GM19043 (cell line): ENCODE measurements around the gene CCR4.
"Not testable (repeated sequence)": the region's sequence is repeated elsewhere in the genome, so short reads cannot be mapped to it uniquely, and the experiment has no call there.

Experiments
- ATAC-seq: cut with Tn5 transposase; IDR thresholded peaks from one replicate; pipeline ENCODE4 v1.9.1; 2021; ENCODE audit warnings: low read depth; ENCODE audit not compliant: unreplicated experiment

The CCR4 gene

GRCh38 chr3:32977861-32978260, 26.4 kb downstream of the CCR4 start:
- no peak for ATAC-seq

- no peak for ATAC-seq
These were observed 26.9 kb downstream of the CCR4 start for GRCh38 chr3:32978331-32978730.

- no peak for ATAC-seq
These were observed 31.7 kb downstream of the CCR4 start for GRCh38 chr3:32983124-32983523.

GRCh38 chr3:32984918-32985317, 33.5 kb downstream of the CCR4 start:
- not testable (repeated sequence) for ATAC-seq

GRCh38 chr3:32989171-32989570, 37.7 kb downstream of the CCR4 start:
- no peak for ATAC-seq

GRCh38 chr3:32990116-32990515, 38.7 kb downstream of the CCR4 start:
- no peak for ATAC-seq

GRCh38 chr3:32991781-32992180, 40.3 kb downstream of the CCR4 start:
- no peak for ATAC-seq

- no peak for ATAC-seq
These were observed 40.9 kb downstream of the CCR4 start for GRCh38 chr3:32992310-32992686.

- ATAC-seq, result no peak
These were observed 42.6 kb downstream of the CCR4 start for GRCh38 chr3:32994045-32994444.

GRCh38 chr3:32995098-32995497, 43.7 kb downstream of the CCR4 start:
- ATAC-seq, result no peak

GRCh38 chr3:32996048-32996754, 44.8 kb downstream of the CCR4 start:
- no peak for ATAC-seq

GRCh38 chr3:32996755-32997091, 45.3 kb downstream of the CCR4 start:
- ATAC-seq, result no peak

- ATAC-seq, result no peak
These were observed 47.4 kb downstream of the CCR4 start for GRCh38 chr3:32998631-32999451.

GRCh38 chr3:33000691-33001385, 49.4 kb downstream of the CCR4 start:
- ATAC-seq, result no peak

GRCh38 chr3:33001889-33002288, 50.4 kb downstream of the CCR4 start:
- peak; percentile 47 for ATAC-seq

- ATAC-seq, result no peak
These were observed 51.9 kb downstream of the CCR4 start for GRCh38 chr3:33003308-33003707.

- no peak for ATAC-seq
These were observed 52.8 kb downstream of the CCR4 start for GRCh38 chr3:33004205-33004604.

- no peak for ATAC-seq
These were observed 53.5 kb downstream of the CCR4 start for GRCh38 chr3:33004961-33005360.
